Stimulated activated CD8-positive, alpha-beta memory T cell treated with anti-CD3 and anti-CD28 coated beads, Interleukin-12 subunit alpha, Interleukin-12 subunit beta, amount 100 ng/mL, for 4 hours (primary cell): ENCODE data around the gene CCNY.

ENCODE experiments used
- DNase-seq: peaks from one replicate; pipeline ENCODE4 v3.0.0-alpha.2; 2020; ENCODE audit warnings: low read depth

Gene CCNY

DNA sequence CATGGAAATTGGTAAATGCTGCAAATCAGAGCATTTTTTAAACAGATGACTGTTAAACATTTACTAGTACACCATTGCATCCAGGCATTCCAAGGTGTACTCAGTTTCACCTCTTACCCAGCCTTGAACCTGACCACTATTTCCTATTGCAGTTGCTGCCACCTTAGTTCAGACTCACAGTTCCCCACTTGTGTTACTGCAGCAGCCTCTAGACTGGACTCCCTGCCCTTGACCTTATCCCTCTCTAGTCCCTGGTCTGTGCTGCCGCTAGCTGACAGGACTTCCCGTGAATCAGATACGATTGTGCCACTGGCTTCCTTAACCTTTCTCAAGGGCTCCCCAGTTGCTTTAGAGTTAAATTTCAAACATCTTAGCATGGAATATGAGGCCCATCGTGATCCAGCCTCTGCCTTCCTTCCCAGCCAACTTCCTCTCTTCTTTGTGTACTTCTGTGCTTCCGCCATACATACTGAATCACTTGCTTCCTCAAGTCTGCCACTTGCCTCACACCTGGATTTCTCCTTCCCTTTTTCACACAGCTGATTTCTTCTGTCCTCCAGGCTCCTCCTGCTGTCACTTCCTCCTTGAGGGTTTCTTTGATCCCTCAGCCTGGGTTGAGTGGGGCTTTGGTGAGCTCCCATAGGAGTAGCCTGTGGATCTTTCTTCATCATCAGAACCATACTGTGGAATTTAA, 150.1 kb downstream of the CCNY start:
- no peak for DNase-seq

DNA sequence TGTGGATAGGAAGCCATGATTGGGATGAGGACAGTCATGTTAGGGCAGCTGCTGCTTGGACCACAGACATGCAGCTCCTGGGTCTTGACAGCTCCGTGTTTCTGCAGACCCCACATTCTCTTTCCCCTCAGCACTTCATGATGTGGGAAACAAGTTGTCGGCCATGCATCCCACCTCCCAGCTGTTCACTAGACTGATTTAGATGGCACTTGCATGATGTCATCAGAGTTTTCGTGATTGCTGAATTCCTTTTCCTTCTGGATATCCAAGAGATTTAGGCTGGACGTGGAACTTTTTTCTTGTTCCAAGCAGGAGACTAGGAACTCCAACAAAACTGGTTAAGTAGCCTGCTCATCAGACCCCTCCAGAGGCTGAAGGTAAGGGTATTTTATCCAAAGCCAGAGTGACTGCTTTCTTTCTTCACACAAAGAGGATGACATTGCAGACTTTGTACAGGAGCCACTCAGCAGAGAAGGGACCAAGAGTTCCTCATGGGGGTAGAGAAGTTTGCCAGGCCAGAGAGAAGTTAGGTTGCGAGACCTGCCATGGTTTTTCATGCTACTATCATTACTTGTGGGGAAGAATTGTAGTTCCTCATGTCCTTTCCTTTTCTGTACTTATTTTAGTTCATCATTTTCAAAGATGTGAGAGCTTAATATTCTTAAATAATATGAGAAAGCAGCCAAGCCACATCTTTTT, 151.2 kb downstream of the CCNY start:
- no peak for DNase-seq

DNA sequence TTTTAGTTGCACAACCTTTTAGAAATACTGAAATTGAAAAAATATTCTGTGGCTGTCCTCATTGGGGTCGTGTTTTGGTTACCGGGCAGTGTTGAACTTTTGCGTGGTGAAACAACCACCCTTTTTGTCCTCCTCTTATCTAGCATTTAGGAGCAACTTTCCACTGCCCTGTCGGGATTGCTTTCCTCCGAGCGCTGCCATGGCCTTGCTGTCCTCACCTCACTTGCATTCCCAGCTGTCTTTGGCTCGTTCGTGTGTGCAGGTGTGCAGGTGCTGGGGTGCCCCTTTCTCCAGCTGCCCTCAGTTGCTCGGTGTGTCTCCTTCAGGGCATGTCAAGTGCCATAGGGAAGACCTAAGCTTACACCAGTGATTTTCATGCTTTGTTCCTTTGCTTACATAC, 151.9 kb downstream of the CCNY start:
- DNase-seq = no peak

DNA sequence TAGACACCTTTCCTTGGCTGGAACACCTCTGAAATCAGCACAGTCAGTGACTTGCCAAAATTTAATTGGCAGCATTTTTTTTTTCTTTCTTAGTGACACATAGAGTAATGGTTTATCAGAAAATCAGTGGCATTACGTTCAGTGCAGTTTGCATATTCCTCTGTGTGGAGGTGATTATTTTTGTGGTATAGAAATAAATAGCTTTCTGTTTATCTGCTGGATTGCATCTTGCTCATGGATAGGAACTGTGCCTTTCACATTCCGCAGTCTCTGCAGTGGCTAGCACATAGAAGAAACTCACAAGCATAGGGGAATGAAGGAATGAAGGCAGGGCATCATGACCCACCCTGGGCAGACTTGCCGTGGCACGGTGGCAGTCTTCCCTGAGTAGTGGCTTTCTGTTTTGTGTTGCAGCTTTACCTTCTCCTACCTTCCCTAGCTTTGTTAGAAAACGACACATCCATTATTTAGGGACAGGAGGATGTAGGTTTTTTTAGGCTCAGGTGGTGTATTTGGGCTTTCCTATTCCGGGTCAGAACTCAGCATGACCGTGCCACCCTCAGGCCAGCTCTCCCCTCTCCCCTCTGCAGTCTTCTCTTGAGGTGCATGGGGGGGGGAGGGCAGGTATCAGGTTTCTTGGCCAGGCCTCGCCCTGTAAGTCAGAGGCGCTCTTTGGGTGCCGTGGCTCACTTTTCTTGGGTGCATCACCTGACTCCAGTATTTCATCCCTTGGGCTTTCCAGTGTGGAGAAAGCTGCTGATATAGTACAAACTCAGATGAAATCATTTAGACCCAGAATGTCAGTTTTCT, 156.3 kb downstream of the CCNY start:
- DNase-seq = no peak

DNA sequence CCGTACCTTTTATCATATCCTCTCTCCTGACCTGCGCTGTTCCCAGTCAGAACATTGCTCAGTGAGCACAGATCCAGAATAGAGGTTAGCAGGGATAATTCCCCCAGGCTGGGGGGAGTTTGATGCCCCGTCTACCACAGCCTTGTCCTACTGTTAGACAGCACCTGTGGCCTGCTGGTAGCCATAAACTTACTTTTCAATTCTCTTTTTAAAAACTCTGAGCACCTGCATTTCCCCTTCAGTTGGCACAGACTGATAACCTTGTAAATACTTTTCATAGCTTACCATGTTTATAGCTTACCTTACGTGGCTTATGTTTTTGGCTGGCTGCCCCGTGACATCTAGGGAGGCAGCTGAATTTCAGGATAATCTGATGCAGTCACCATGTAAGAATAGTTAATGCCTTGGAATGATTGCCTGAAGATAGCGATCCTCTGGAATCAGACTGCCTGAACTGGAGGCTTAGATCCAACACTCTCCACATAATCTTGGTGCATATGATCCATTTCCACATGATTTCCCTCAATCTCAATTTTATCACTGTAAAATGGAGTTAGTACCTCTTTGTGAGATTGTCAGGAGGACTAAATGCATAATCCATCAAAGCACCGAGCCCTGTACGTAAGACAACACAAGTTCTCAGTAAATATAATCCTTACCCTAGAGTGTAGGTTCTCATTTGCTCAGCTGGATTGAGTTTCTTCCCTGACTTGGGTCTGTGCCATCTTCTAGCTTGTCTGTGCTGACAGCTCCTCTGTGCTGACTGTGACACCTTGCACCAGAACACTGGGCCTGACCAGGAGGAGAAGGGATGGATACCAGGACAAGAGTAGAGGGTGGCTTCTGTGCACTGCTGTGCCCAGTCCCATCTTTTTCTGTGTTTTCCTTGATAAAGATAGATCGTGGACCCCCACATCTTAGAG, 157.1 kb downstream of the CCNY start:
- no peak for DNase-seq

DNA sequence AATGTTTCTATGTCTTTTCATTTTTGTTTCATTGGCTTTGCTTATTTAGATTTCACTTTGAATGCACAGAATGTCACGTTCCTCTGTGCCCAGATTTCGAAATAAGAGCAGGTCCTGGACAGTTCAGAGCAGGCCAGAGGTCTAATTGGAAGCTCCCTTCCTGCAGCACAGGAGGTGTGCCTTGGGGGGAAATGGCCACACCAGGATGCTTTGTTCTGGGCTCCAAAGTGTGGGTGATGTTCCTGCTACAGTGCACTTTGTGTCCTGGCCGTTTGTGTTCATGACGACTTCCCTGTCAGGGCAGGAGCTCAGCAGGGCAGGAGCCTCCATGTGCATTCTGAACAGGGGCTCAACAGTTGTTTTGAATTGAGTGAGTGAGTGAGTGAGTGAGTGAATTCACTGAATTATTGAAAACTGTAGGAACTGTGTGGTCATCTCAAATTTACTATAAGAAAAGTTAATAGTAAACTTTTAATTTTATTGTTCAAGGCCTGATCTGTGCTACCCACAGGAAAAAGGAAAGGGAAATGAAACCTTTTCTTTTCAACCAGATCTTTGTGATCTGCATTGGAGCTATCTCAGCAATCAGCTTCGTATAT, 159.3 kb downstream of the CCNY start:
- no peak for DNase-seq

DNA sequence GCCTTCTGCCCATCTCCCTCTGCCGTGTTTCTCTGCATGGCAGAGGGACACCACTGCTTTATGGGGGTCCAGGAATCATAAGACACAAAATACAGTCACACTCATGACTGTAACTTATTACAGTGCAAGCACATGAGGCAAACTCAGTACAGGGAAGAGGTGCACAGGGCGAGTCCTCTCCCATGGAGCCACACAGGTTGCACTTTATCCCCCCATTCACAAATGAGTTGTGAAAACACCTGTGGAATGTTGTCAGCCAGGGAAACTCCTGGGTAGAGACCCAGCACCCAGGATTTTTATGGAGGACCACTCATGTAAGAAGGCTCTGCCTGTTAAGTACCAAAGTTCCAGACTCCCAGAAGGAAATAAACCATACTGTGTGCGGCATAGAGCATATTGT, 161.6 kb downstream of the CCNY start:
- DNase-seq = no peak

DNA sequence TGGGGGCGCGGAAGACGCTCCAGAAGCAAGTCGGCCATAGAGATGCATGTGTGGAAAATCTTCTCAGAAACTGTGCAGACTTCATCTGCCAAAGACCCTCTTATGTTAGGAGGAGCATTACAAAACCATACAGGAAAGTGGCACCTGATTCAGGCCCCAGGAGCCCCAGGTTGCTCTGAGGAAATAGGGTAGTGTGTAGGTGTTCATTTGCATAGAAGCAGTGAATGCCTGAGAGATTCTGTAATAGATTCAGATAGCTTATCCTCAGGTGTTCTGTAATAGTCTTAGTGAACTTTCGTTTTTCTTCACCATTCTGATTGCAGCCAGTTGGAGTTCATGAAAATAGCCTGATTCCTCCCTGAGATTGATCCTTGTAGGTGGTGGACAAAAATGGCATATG, 162.4 kb downstream of the CCNY start:
- DNase-seq = no peak

DNA sequence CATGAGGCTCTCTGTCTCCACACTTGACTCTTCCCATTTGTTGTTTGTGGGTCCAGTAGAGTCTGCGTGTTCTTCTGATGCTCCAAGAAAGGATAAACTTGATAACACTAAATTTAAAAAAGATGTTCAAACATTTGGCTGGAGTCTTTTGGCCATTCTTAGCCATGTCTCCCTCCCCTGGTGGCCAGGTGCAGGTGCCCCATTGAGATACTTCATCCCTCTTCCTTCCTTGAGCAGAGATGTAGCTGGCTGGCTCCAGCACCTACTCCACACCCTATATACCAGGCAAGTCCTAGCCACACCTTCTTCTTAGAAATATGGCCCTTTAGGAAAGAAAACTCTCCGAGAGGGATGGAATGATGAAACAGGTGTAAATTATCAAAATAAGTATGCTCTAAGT, 165.6 kb downstream of the CCNY start:
- DNase-seq = no peak

DNA sequence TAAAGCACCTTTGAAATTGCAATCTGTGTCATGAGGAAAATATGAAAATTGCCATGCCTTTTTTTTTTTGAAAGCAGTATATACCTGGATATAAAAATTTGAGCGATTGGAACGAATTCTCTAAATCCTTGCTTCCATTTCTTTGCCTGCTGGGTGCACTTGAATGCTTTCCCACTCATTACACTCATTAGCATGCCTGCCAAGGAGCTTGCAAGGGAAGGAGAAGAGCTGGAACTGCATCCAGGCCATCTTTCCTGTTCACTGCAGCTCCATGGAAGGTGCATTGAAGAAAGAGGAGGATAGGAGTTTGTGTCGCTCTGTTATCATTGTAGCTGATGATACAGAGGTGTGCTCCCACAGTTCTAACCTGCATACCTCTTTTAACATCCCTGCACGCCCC, 166.4 kb downstream of the CCNY start:
- no peak for DNase-seq

DNA sequence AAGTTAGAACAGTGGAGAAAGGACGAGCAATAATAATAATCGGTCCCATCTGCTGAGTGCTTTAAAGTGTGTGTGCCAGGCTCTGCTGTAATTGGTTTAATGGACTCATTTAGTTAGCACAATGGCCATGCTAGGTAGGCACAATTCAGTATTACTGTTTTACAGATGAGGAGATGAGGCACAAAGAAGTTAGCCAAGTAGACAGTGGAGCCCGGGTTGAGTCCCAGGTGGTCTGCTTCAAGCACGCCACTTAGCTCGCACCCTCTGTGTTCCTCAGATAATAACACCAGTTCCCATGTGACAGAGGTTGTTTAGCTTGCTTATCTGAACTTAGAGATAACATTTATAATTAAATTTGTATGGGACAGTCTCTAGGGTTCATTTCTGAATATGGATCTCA, 167.3 kb downstream of the CCNY start:
- DNase-seq = no peak

DNA sequence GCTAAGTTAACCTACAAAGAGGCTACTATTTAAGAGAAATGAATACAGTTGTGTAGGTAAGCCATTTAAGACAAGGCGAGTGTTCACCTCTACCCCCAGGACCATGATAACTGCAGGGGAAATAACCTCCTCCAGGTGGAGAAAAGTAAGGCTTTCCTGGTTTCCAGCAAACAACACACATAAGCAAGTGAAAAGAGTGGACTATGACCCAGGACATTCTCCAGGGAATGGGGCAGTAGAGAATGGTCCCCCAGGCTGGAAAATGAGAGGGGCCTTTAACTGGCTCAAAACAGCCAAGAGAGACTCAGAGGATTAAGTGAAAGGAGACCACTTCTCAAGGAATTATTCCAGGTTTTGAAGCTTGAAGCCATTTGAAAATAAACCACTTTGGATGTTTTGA, 167.8 kb downstream of the CCNY start:
- no peak for DNase-seq

DNA sequence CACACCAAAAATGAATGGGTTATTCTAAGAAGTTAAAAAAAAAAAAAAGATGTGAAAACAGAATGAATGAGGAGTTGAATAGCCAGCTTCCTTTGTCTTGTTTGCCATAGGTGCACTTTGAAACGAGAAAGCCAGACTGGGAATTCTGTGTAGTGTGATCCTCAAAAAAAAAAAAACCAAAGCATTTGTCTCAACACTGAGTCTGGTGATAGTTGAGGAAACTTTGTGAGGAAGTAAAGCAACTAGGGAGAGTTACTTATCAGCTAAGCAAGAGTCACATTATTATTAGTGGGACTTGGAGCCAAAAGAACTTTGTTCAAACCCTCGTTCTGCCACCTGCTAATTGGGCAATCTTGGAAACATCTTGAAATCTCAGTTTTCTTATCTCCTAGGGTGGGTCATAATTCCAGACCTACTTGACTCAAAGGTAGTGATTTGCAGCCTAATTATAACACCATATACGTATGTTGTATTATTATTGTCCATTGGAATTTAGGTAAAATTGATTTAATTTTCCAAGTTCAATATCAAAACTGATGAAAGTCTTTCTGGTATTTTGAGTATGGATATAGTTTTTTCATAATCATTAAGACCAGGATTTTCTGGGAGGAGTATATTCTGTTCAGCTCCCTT, 169.0 kb downstream of the CCNY start:
- no peak for DNase-seq

DNA sequence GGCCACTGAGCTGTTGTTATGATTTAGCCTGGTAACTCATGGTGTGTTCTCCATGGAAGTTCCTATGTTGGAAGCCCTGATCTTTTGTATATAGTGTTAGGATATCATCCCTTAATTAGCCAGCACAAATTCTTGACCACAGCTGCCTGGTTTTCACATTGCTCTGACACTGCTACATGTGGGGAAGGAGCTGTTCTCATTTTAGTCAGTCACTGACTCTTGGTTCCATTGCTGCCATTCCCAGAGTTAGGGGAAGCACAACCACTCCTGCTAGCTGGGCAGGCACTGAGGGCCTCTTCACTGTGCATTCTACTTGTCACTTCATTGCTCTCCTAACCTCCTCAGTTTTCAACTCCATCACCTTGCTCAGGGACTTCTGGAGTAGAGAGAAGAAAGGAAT, 170.4 kb downstream of the CCNY start:
- no peak for DNase-seq

DNA sequence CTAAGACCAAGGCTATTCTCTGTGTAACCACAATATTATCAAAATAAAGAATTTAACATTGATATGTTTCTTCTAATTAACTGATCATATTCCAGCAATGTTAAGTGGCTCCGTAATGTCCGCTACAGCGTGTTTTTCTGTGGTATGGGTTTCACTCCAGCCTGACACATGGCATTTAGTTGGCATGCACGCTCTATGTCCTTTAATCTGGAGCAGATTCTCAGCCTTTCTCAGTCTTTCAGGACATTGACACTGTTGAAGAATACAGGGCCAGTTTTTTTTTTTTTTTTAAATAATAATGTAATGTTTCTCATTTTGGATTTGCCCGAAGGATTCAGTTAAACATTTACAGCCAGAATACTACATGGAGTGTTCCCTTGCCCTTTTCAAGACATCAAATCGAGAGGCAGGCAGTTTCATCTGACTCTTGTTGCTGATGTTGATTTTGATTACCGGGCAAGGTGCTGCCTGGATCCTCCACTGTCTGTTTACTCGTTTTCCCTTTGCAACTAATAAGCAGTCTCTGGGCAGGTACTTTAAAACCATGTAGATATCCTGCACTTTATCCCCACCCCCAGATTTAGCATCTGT, 171.3 kb downstream of the CCNY start:
- no peak for DNase-seq

DNA sequence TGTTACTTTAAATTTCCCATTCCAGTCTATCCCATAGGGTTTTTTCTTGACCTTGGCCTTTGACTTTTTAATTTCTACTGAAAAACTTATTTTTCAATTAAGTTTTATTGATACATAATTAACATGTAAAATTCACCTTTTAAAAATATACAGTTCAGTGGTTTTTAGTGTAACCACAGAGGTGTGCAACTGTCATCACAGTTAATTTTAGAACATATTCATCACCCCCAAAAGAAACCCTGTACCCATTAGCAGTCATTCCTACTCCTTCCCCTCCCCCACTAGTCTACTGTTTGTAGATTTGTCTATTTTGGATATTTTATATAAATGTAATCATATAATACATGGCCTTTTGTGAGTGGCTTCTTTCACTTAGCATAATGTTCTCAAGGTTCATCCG, 172.3 kb downstream of the CCNY start:
- no peak for DNase-seq

DNA sequence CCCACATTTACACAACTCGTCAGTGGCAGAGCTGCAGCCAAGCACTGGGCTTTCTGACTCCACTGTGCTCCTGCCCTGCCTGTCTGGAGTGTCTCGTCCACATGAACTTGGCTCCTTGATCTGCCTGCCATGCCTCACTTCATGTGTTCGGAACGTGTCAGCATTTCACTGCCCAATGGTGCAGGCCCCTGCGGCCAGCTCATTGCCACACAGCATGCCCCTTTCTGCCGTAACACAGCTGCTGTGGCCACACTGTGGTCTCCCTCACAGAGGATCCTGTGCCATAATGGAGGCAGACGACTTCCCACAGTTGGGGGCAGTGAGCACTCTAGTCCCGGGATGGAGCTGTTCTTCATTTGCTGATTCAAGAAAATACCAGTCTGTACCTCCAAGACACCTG, 174.6 kb downstream of the CCNY start:
- DNase-seq = no peak

DNA sequence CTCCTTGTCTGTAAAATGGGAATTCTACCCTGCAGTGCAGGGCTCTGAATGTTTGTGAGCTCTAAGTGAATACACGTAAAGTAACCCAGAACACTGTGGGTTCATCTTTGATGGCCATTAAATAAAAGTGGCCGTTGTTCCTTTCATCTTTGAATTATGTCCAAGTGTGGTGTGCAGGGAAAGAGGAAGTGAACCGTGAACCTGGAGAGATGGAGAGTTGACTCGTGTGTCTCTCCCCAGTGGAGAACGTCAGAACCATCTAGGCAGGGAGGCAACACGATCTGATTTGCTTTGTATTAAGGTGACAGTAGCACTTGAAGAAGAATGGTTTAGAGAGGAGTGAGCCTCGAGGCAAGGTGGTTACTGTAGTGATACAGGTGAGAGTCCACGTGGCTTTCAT, 175.3 kb downstream of the CCNY start:
- DNase-seq = no peak

DNA sequence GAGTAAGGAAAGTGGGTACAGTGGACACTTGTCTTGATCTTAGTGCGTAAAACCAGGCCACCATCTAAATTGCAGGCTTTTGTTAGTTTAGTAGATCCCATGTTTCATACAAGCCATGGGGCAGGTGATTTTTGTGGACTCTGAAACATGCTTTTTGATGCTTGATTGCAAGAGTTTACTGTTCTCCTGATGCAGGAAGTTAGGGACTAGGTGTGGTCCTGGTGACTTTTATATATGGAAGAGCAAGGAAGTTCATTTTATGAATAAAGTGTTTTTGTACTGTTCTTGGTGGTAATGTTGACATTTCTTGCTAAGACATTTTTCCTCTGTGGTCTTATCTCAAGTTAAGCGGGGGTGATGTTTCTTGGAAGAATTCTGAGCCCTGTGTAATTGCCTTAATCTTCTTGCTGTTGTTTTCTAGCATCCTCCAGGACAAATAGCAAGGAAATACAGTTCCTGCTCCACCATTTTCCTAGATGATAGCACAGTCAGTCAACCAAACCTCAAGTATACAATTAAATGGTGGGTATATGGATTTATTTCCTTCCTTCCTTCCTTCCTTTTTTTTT, 179.9 kb downstream of the CCNY start:
- DNase-seq = no peak

DNA sequence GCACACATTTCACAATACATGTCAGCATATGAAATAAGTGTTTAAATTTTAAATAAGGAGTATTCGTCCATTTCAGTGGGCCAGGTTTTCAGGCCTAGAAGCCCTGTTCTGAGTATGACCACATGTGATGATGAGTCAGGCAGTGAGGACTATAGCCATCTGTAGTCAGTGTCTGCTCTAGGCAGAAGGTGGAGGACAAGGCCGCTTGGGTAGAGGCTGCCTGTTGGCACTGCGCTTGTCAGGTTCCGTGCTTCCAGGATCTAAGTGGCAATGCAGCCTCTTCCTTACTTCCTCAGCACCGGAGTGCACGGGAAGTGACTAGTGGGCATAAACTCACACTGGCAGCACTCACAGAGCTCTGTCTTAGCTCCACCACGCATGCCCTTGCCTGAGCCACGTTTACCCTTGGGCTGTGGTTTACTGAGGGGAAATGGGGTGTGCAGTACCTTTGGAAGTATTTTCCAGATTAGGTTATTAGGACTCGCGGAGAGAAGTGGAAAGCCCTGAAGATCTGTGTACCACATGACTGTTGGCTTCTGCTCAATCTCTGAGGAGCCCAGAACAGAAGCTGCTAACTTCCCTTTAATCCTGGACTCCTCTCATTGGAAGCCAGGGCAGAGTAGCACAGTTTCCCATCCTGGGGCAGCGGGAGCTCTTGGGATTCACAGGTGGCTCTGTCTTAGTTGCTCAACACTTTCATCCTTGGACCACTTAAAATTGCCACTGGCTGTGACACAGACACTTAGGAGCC, 181.3 kb downstream of the CCNY start:
- DNase-seq = no peak
